NCI-H526 treated with DMSO at 0.1 percent for 48 hours (cell line): Measurements from ENCODE around the gene PLEKHJ1.
"Not testable (repeated sequence)": the region's sequence is repeated elsewhere in the genome, so short reads cannot be mapped to it uniquely, and the experiment has no call there.

Source experiments
- DNase-seq: peaks from one replicate; lab custom pipeline; 2025; lab: John Stamatoyannopoulos, UW

Gene PLEKHJ1, protein sequence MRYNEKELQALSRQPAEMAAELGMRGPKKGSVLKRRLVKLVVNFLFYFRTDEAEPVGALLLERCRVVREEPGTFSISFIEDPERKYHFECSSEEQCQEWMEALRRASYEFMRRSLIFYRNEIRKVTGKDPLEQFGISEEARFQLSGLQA

DNA sequence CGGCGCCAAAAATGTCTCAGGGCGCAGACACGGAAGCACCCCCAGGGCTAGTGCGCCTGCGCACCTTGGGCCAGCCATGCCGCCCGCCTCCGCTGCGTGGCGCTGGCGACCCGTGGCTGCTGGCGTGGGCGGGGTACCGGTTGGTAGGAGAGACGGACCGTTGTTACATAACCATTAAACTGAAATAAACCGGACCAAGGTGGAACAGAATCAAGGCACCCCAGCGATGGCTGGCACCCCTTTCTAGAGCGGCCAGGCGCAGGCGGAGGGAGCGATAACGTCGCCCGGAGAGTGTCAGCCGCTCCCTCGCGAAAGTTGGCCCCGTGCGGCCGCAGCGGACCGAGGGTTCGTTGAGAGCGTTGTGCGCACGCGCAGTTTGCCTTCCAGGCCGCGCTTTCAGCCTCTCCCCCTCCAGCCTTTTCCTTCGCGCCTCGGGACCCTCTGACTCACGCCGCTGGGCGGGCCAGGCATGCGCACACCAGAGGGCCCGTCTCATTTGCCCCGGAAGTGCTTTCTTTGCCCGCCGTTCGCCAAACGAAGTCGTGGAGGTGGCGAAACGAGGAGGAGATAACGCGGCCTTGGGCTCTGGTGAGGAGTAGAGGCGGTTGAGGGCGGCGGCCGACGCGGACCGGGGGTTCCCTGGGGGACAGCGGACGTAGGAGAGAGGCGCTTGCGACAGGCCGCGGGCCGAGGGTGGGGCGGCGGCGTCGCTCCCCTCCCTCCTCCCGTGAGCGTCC lies at the start of gene PLEKHJ1, which contains the start of gene SF3A2:
Gene PLEKHJ1 (minus strand): TSS at position 16 of the 737 bp plus-strand sequence. CDS start 81 bp downstream, outside the sequence.
Gene SF3A2 (plus strand): TSS at position 511 of the 737 bp plus-strand sequence. CDS start 6,595 bp downstream, outside the sequence.
- DNase-seq, result peak; percentile 90

DNA sequence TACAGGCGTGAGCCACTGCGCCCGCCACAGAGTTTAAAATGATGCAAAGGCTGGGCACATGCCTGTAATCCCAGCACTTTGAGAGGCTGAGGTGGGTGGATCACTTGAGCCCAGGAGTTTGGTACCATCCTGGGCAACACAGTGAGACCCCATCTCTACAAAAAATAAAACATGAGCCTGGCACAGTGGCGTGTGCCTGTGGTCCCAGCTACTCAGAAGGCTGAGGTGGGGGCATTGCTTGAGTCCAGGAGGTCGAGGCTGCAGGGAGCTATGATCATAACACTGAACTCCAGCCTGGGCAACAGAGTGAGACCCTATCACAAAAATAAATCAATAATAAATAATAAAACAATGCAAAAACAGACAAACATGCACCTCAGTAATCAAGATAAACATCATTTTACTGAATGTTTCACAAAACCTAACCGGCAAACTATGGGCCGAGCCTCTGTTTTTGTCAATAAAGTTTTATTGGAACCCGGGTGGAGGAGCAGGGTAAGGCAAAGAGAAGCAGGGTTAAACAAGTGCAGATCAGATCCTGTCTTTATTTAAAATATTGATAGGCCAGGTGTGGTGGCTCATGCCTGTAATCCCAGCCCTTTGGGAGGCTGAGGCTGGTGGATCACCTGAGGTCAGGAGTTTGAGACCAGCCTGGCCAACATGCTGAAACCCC lies 47.8 kb upstream of the PLEKHJ1 start:
- DNase-seq, result no peak

DNA sequence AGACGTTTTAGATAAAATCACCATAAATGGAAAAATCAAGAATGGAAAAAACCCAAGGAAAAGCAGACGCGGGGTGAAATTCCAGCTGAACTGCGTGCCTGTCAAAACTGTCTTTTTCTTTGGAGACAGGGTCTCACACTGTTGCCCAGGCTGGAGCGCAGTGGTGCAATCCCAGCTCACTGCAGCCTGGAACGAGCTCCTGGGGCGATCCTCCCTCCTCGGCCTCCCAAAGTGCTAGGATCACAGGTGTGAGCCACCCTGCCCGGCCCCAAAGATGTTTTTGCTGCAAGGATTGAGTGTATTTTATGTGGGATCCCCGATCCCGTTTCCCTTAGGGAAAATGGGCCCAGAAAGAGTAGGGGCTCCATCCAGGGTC lies 46.7 kb upstream of the PLEKHJ1 start:
- DNase-seq, result no peak

DNA sequence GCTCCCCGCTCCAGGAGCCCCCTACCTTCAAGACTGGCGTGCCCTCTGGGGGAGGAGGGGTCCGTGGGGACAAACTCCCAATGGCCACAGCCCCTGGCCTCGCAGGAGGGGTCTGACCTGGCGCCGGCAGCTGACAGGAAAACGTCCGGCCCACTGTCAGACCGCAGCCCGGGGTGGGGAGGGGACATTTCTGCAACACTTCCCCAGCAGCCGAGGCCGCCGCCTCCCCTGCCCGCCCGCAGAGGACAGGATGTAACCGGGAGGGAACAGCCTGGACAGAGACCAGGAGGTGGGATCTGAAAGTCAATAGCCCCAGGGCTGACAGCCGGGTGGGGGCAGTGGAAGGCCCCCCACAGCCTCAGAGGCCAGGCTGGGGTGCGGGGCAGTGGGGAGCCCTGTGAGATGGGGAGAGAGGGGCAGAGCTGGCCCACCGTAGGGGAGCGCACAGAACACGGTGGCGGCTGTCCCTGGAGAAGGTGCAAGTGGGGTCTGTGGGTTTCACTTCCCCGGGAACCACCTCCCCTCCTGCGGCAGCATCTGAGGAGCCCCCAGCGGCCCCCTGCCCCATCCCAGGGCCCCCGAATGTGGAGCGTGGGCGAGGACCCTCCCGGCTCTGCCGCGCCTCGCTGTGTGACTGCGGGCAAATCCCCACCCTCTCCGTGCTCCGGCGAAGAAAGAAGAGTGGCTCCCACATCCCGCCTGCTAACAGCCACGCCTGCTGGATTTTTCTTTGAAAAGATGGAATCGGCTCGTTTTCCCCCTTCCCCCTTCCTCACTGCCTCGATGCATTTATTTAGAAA lies 46.1 kb upstream of the PLEKHJ1 start, which contains the start of gene PEAK3:
Gene PEAK3 (minus strand): TSS at position 114 of the 800 bp plus-strand sequence. CDS start 1,244 bp downstream, outside the sequence.
- DNase-seq, result no peak

DNA sequence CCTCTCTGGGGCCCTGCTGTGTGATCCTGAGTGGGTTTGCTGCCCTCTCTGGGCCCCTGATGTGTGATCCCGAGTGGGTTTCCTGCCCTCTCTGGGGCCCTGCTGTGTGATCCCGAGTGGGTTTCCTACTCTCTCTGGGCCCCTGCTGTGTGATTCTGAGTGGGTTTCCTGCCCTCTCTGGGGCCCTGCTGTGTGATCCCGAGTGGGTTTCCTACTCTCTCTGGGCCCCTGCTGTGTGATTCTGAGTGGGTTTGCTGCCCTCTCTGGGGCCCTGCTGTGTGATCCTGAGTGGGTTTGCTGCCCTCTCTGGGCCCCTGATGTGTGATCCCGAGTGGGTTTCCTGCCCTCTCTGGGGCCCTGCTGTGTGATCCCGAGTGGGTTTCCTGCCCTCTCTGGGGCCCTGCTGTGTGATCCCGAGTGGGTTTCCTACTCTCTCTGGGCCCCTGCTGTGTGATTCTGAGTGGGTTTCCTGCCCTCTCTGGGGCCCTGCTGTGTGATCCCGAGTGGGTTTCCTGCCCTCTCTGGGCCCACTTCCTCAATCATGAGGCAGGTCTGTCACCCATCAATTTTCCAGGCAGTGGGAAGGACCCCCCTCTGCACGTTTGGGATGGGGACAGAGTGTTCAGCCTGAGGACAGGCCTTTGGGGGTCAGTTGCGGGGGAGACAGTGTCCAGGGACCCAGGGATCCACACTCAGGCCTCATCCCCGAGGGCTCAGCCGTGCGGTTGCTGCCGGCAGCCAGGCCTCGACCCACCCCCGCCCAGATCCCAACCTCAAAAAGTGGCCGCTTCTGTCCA lies 45.3 kb upstream of the PLEKHJ1 start:
- DNase-seq, result not testable (repeated sequence)

DNA sequence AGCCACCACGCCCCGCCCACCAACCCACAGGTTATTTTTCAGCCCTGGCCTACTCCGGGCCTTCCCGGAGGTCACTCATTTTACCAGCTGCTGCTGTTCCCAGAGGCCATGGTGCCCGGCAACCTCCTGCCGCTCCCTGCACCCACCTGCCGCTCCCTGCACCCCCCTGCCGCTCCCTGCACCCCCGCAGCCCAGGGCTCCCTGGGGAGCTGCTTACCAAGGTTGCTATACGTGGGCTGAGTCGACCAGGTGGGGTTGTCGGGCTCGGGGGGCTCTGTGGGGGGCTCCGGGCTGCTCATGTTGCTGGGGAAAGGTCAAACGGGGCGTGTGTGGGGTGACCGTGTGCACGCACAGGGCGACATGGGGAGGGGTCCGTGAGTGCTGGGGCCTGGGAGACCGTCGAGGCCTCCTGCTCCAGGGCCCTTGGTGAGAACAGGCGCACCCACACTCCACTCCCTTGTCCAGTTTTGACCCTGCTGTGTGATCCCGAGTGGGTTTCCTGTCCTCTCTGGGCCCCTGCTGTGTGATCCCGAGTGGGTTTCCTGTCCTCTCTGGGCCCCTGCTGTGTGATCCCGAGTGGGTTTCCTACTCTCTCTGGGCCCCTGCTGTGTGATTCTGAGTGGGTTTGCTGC lies 44.6 kb upstream of the PLEKHJ1 start:
- no peak for DNase-seq

DNA sequence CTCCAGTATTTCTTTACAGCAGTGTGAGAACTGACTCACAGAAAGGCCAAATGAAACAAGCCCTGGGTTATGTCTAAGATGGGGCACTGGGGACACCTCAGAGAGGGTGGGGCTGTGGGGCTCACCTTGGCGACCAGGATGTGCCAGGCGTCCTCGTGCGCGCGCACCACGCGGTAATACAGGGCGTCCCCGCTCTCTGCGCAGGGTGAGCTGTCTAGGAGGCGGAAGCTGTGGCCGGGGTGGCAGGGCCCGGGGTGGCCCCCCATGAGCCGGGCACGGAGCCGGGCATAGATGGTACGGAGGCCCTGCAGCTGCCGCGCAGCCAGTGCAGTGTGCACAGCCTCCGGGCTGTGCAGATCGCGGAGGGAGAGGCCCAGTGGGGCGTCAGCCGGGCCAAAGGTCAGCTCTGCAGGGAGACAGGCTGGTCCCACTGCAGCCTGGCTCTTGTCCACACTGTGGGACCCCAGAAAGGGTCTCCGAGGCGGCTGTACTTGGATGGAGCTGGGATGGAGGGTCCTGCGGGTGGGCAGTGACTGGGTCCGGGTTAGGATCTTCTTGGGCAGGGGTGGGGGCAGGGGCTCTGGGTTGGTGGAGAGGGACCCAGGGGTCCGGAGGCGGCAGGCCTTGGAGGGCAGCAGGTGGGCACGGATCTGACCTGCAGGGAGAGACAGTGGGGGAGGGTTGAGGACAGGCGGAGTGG lies 42.5 kb upstream of the PLEKHJ1 start:
- no peak for DNase-seq

DNA sequence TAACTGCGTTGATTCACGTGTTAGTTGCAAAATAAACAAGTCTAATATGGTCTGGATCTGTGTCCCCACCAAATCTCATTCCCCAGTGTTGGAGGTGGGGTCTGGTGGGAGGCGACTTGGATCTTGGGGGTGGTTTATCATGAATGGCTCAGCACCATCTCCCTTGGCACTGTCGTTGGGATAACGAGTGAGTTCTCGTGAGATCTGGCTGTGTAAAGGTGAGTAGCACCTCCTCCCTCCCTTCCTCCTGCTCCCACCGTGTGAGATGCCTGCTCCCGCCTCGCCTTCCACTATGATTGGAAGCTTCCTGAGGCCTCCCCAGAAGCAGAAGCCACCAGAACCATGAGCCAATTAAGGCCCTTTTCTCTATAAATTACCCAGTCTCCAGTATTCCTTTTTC lies 41.0 kb upstream of the PLEKHJ1 start:
- no peak for DNase-seq

DNA sequence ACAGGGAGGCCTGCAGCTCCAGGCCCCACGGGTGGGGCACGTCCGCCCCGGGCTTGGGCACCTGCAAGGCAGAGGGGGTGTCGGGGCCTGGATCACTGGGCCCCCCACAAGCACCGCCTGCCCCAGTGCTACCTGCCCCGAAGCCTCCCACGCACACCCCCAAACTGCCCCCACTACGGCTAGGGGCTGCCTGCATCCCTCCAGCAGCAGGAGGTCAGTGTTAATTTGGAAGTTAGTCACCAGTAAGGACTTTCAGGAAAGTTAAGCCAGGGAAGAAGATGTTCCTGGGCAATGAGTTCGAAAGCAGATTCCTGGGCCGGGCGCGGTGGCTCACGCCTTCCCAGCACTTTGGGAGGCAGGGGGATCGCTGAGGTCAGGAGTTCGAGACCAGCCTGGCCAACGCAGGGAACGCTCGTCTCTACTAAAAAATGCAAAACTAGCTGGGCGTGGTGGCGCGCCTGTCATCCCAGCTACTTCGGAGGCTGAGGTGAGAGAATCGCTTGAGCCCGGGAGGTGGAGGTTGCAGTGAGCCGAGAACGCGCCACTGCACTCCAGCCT lies 40.4 kb upstream of the PLEKHJ1 start:
- DNase-seq, result no peak

DNA sequence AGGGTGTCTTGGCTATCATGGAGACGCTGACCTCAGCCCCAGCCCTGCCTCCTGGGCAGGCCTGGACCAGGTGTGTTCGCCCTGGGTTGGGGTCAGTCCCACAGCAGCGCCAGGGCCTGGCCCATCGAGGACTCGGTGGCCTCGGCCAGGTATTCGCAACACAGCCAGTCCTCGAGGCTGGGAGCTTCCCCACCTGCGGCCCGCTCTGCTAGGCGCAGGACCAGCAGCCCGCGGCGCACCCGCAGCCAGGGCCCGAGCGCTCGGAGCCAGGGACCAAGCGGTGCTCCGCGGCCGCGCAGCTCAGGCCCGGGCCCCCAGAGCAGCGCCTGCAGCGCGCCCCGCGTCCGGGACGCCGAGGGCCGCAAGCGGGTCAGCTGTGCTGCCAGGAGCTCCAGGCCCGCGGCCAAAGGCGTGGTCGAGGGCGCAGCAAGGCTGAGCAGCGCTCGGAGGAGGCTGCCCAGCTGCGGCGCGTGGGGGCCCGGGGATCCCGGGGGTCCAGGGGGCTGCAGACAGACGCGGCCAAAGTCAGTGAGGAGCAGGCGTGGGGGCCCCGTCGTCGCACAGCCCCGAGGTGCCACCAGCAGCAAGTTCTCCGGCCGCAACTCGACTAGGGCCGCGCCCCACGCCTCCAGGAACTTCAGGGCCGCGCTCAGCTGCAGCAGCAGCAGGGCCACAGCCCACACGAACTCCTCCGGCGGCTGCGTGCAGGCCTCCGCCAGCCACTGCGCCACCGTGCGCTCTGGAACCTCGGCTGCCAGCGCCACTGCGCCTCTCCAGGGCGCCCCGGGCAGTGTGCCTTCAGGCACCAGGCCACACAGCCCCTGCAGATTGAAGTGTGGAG lies 39.7 kb upstream of the PLEKHJ1 start:
- no peak for DNase-seq

DNA sequence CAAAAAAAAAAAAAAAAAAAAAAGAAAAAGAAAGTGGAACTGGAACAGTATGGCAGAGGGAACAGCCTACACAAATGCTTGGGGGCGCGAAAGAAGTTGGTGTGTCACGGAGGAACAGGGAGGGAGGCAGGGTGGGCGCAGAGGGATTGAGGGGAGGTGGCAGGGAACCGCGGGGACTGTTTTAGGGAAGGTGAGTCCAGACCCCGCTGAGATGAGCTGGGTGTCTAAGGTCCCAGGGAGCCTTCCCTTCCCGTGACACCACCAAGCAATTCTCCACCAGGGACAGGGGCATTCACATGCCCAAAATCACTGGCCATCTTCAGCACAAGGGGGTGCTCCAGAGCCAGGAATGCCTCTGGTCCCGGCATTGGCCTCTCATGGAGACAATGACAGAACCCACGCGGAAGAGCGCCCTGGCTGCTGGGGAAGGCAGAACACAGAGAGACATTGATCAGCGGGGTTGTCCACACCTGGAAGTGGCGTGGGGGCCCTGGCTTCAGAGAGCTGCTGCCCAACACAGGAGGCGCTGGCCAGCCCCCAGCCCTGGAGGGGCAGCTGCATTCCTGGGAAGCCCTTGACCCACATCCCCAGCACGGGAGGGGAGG lies 38.9 kb upstream of the PLEKHJ1 start:
- DNase-seq, result no peak

DNA sequence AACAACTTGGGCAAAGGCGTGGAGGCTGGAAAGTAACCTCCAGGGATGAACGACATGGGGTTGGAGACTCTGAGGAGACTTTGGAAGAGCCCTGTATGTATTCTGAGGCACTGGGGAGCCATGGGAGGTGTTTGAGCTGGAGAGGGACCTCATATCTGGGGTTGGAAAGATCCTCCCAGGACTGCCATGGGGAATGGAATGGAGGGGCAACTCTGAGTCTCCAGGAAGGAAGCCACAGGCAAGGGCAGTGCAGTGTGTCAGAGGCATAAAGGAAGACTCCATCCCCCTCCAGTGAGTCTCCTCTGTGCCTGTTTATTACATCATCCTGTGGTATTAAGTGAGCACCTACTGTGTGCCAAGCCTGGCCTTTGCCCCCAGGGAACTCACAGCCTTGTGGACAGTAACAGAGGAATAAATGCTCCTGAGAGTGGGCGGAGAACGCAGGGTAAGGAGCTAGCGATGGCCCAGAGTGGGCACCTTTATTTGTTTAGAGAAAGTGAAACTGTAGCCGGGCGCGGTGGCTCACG lies 38.1 kb upstream of the PLEKHJ1 start:
- DNase-seq, result no peak

DNA sequence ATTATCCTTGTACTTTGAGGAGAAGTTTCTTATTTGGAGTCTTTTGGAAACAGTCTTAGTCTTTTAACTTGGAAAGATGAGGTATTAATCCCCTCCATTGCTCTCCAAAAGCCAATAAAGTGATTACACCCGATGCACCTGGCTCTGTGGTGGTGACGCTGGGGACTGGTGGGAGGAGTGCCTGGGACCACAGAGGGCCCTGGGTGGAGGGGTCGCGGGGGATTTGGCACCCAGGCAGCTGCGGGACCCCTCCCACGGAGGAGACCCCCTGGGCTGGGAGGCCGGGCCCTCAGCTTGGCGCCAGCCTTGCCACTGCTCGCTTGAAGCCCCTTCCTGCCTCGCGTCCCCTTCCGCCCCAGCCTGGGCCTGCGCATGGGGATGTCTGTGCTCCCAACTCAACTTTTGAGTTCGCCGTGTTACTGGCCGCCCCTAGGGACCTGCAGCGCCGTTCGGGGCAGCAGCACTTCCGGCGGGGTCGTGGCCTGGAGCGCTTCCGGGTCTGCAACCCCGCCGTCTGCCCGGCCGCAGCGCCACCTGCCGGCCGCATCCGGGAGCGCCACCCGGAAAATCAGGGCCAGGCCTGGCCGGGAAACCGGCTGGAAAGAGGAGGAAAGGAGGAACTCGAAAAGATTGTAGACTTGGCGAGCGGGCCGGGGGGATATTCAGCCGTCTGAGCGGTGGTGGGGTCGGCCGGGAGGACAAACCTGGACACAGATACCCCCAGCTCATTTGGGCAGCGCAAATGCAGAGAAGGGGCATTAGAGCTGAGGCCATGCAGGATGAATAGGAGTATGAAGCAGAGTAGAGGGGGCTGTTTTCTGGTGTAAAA lies 37.4 kb upstream of the PLEKHJ1 start:
- peak; percentile 35 for DNase-seq

DNA sequence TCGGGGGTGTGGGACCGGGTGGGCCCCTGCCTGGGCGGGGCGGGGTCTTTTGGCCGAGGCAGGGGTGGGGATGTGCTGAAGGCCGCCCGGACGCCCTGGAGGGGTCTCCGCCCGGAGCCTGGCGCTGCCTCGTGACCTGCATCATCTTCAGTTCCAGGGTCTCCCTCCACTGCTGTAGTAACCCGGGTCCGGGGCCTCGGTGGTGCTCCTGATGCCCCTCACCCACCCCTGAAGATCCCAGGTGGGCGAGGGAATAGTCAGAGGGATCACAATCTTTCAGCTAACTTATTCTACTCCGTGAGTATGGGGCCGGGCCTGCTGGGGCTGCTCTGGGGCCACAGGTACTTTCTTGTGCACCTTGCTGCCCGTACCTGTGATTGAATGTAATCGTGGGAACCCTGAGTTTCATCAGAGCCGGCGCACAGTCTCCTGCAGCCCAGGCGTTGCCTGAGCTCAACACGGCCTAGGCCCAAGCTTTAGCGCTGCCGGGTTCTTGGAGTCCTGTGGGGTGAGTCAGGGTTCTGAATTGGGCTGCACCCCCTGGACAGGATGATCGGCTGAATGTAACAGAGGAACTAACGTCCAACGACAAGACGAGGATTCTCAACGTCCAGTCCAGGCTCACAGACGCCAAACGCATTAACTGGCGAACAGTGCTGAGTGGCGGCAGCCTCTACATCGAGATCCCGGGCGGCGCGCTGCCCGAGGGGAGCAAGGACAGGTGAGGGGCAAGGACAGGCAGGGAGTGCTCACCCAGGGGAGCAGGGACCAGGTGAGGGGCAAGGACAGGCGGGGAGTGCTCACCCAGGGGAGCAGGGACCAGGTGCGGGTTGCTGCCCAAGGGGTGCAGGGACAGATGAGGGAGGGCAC lies 35.3 kb upstream of the PLEKHJ1 start:
- no peak for DNase-seq

DNA sequence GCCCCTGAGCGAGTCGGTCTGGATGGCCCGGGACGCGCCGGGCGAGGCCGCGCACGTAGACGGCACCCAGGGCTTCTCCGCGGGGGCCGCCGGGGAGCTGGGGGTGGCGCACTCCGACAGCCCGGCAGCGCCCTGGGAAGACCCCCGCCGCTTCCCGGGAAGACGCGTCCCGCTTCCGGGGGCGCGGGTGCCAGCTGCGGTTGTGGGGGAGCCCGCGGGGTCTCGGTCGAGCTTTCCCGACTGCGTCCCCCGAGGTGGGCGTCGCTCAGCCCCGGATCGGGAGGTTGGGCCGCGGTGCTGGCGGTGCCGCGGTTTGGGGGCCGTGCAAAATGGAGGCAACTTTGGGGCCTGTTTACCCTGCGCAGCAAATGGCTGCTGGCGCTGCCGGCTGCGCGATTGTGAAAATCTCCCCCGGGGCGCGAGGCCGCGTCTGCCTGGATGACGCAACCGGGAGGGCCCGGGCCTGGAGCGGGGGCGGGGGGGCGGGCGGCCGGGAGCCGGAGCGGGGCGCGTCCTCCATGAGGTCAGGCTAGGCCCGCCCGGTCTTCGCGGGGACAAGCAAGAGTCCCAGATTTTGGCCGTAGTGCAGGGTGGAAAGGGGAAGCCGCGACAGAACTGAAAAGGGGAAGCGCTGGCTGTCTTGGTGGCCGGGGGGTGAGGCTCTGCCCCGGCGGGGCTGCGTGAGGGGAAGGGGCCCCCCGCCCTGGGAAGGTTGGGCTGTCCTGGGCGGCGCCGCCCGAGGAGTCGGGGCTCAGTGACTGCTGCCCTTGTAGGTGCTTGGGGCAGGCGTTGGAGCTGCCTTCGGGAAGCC lies 34.5 kb upstream of the PLEKHJ1 start:
- no peak for DNase-seq

DNA sequence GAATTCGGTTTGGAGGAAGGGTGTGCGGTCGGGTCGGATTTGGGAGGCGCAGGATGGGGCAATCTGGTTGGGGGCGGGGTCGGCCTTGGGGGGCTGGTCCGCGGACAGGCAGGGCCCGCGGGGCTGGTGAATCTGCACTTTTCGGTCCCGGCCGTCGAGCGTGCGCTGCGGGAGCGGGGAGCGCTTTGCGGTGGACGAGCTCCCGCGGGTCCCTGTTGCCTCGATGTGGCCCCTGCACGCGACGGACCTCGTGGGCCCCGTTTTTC lies 34.0 kb upstream of the PLEKHJ1 start:
- DNase-seq, result no peak
